ENCODE measurements around the gene CYB561D2.

CYB561D2 gene

GRCh38 chr3:50341996-50342650, 8.5 kb upstream of the CYB561D2 start:
- no peak for DNase-seq (ENCODE audit: low spot score)

GRCh38 chr3:50342813-50343633, 7.6 kb upstream of the CYB561D2 start:
- no peak for DNase-seq (ENCODE audit: low spot score)

DNA sequence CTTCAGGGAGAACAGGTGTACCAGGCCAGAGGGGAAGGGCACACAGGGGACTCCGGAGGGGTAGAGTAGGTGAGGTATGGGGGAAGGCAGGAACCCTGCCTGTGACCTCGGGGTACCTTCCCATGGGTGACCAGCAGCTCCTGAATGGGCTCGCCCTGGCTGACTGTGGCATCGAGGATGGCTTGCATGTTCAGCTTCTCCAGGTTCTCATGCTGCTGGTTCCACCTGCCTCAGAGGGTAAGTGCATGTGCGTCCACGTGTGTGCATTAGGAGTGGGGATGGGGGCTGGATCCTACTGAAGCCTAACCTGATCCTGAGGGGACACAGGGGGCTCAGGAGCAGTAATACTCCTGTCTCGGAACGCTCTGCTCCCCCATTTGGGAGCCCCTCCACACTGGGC, 5.7 kb upstream of the CYB561D2 start:
- DNase-seq (ENCODE audit: low spot score) = no peak

DNA sequence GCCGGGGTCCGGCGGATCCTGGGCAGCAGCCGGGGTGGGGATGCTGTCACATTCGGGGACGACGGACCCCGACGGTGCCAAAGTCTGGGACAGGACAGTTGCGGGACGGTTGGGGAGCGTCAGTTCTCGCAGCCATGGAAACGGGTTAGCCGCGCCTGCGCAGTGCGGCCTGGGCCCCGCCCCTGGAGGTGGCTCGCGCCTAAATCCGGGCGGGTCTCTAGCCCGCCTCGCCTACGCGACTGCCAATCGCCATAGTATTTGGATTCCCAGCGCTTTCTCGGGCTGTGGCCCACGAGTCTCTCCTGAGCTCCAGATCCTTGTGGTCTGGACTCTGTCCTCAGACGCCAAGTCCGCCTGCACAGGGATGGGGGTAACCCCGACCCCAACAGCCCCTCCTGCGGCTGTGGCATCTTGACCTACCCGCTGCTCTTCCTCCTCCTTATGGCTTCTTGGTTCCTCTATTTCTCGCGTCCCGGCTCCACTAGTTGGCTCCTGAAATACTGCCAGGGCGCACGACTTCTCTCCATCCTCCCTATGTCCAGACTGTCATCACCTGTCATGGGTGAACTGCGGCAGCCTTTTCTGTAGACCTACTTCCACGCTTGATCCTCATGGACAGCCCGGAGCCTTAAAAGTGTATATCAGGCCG, 5.0 kb upstream of the CYB561D2 start, which contains the start of gene ZMYND10:
Gene ZMYND10 (minus strand): TSS at position 147 of the 649 bp plus-strand sequence. CDS start 153 bp downstream, outside the sequence.
- peak; percentile 95 for DNase-seq (ENCODE audit: low spot score)

- DNase-seq (ENCODE audit: low spot score) = peak; percentile 68
Measured at GRCh38 chr3:50347187-50347813, 3.4 kb upstream of the CYB561D2 start.

GRCh38 chr3:50350213-50350526, 492 bp upstream of the CYB561D2 start:
- DNase-seq (ENCODE audit: low spot score) = no peak

- DNase-seq (ENCODE audit: low spot score) = no peak
Measured at GRCh38 chr3:50351323-50351697, 648 bp downstream of the CYB561D2 start.

- no peak for DNase-seq (ENCODE audit: low spot score)
Measured at GRCh38 chr3:50352781-50353180, 2.1 kb downstream of the CYB561D2 start.

- no peak for DNase-seq (ENCODE audit: low spot score)
Measured at GRCh38 chr3:50353245-50354004, 2.8 kb downstream of the CYB561D2 start.

DNA sequence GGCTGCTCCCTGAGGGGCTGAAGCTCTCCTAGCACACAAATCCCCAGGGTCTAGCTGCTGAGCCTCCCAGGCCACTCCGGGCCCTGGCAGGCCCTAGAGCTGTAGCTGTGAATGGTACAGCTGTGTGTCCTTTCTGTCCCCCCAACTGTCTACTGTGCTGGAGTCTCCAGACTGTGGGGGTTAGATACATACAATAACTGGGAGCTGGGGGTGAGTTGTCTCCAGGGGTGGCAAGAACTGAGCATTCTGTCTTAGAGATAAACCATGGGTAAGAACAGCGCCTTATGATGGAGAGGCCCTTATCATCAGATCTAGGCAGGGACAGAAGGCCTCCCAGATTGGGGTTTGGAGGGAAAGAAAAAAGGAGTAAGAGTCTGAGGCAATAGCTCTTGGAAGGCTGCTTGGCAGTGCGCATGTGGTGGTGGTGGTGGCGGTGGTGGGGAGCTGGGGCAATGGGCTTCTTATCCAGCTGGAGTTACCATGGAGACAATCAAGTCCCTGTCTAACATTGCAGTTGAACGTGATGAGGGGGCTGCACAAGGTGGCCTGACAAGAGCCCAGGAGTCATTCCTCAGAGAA, 3.6 kb downstream of the CYB561D2 start:
- DNase-seq (ENCODE audit: low spot score) = no peak

GRCh38 chr3:50354850-50355249, 4.2 kb downstream of the CYB561D2 start:
- DNase-seq (ENCODE audit: low spot score) = no peak

GRCh38 chr3:50355829-50356552, 5.3 kb downstream of the CYB561D2 start:
- DNase-seq (ENCODE audit: low spot score) = no peak

GRCh38 chr3:50356553-50356952, 5.9 kb downstream of the CYB561D2 start:
- DNase-seq (ENCODE audit: low spot score) = peak; percentile 48

- DNase-seq (ENCODE audit: low spot score) = no peak
Measured at GRCh38 chr3:50357481-50357880, 6.8 kb downstream of the CYB561D2 start.

DNA sequence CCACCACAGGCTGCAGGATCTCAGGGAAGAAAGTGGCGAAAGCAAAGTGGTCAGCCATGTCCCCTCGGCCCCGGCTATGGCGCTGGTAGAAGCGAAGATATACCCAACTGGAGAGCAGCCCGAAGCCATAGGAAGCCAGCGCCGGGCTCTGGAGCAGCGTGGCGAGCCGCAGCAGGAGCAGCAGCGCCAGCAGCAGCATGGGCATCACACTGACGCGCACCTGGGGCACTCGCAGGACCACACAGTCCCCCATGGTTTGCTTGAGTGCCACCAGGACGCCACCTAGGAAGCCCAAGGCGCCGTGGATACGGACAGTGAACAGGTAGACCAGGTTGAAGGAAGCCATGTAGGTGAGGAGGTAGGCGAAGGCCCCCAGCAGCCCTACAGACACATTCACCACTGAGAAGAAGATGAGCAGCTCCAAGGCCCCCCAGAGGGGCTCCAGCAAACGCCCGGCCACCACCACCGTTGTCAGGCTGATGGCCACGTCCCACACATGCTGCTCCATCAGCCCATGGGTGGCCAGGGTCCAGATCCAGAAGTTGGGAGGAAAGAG, 7.8 kb downstream of the CYB561D2 start:
- no peak for DNase-seq (ENCODE audit: low spot score)

GRCh38 chr3:50358911-50359759, 8.5 kb downstream of the CYB561D2 start, which contains the start of gene TMEM115:
Gene TMEM115, minus strand, starts transcription at chr3:50359521. Its CDS starts 458 bp downstream, at chr3:50359063.
- peak; percentile 99 for DNase-seq (ENCODE audit: low spot score)

- DNase-seq (ENCODE audit: low spot score) = no peak
Measured at GRCh38 chr3:50359760-50360110, 9.1 kb downstream of the CYB561D2 start.

GRCh38 chr3:50364573-50365079, 14.0 kb downstream of the CYB561D2 start:
- DNase-seq (ENCODE audit: low spot score) = no peak
